GM12873 (cell line): Measurements from ENCODE around the gene HMG20A.

Source experiments
- CTCF ChIP-seq: IDR thresholded peaks from 2 replicates; pipeline ENCODE4 v1.5.1; 2012; ENCODE audit warnings: low read depth, mild to moderate bottlenecking, moderate library complexity, low read length, control low read depth; ENCODE audit not compliant: insufficient read depth; ENCODE audit errors: missing control alignments

HMG20A gene

GRCh38 chr15:77531191-77532000 lies 110.7 kb downstream of the HMG20A start:
- no peak for TF ChIP-seq CTCF

DNA sequence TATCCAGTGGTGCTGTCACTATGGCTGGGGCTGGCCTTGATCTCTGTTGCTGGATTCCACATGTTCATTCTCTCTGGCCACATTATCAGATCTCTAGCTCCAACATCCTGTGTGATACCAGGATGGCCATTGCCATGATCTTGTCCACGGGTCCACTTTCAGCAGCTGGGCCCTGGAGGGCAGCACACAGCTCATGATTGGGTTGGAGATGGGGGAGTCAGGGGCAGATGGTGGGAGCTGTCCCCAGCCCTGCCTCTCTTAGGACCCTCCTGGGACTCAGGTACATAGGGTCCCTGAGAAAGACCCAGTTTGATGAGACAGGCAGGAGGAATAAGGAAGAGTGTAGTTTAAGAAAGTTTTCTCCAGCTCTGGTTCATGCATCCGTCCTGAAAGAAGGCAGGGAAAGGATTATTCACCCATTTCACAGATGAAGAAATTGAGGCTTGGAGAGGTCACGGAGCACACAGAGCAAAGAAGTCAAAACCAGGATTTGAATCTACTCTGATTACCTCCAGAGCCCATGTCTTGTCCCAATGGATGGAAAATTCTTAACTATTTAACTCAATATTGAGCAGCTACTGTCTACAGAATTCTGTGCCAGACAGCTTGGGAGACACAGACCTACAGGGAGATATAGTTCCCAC lies 111.5 kb downstream of the HMG20A start:
- no peak for TF ChIP-seq CTCF

DNA sequence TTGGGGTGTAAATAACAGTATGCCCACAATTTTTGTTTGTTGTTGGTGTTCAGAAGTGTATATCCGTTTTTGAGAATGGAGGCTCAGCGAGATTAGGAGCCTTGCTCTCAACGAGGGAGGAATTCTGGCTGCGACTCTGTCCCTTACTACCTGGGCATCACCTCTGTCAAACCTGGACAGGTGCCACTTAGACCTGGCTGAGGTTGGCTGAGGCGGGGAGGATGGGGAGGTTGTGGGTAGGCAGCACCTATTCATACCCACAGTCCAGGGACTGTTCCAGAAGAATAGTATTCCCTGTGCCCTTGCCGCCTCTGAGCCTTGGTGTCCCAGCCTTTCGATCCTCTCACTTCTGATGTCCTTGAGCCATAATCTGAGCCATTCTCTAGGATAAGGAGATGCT lies 112.2 kb downstream of the HMG20A start:
- TF ChIP-seq CTCF, result no peak

GRCh38 chr15:77533578-77534430 lies 113.1 kb downstream of the HMG20A start:
- TF ChIP-seq CTCF, result no peak
